SHP77 treated with DMSO at 0.1 percent for 48 hours (cell line): ENCODE data around the gene BABAM2.

Experiments
- DNase-seq: peaks from one replicate; lab custom pipeline; 2025; lab: John Stamatoyannopoulos, UW

Gene BABAM2

GRCh38 chr2:28378679-28379584 lies 488.4 kb downstream of the BABAM2 start:
- no peak for DNase-seq

GRCh38 chr2:28380219-28380618 lies 489.7 kb downstream of the BABAM2 start:
- DNase-seq = no peak

- DNase-seq = no peak
Measured at GRCh38 chr2:28381225-28382180, 491.0 kb downstream of the BABAM2 start.

GRCh38 chr2:28382755-28383154 lies 492.2 kb downstream of the BABAM2 start:
- DNase-seq = no peak

DNA sequence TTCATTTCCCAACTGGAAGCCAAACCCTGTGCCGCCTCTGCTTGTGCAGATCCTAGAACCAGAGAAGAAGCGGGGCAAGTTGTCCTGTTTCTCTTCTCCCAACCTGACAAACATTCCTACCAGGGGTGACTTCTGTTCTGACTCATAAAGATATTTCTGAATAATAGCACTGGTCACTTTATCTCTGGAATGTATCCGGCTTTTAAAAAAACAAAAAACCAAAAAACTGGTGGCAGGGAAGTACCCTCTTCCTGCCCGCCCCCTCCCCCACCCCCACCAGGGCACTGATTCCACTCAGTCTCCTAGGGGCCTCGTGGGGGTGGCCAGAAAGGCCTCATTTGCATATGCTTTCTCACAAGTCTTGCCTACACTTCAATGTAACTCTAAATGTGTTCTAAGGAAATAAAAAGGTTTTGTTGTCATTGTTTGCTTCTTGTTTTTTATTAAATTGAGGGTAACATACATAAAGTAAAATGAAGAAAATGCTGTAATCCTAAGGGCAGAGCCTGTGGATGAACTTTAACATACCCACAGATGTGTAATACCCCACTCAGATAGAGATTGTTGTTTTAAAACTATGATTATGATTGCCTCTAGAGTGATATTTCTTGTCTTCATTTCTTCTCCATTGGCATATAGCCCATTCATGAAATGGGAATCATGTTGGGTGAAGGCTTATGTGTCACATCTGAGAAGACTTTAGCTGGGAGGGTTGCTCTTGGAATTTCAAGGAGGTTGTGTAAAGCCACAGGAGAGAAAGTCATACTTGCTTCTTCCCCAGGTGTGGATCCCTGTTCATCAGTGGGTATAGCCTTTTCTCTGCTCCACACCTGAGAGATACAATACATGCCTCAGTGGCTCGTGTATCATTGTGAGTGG lies 496.8 kb downstream of the BABAM2 start:
- DNase-seq = no peak
